Skin epidermis (tissue), 12 donors: ENCODE measurements around the gene KIAA1328.
"Not testable (repeated sequence)": the region's sequence is repeated elsewhere in the genome, so short reads cannot be mapped to it uniquely, and the experiment has no call there.

Experiments
- H3K27ac ChIP-seq, 21 experiments: fragments of 200-600 bp; sonication (generic) in 11 of 21; one replicate each; pipeline ENCODE4 v1.5.0; 2020; ENCODE audit warnings: mild to moderate bottlenecking in 3 of 21, inconsistent platforms in 2 of 21, moderate library complexity in 2 of 21
- H3K4me3 ChIP-seq, 7 experiments: fragments of 200-600 bp; sonication (generic) in 2 of 7; one replicate each; pipeline ENCODE4 v1.5.0; 2020; ENCODE audit warnings: inconsistent platforms in 2 of 7, mild to moderate bottlenecking in 2 of 7, moderate library complexity in 1 of 7

Gene KIAA1328

DNA sequence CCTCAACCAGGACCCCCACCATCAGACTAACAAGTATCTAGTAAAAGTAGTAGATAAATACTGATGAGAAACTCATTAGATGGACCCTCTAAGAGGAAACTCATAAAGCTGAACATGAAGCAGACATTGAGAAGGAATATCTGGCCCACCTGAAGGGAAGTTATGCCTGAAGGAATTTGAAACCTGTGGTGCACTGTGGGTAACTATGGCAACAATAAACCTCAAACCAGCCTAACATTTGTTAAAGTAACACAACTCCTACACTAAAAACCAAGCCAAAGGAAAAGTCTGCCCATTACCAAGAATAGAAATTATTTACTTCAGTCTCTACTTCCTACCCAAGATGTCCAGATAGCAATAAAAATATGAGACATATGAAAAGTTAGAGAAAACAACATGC lies 43.4 kb downstream of the KIAA1328 start:
- Histone ChIP-seq H3K4me3 (no peak overlapping the region), H3K27ac (no peak overlapping the region)

DNA sequence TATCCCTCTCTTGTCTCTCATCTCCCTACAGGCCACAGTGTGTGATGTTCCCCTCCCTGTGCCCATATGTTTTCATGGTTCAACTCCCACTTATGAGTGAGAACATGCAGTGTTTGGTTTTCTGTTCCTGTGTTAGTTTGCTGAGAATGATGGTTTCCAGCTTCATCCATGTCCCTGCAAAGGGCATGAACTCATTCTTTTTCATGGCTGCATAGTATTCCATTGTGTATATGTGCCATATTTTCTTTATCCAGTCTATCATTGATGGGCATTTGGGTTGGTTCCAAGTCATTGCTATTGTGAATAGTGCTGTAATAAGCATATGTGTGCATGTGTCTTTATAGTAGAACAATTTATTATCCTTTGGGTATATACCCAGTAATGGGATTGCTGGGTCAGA lies 44.9 kb downstream of the KIAA1328 start:
- H3K27ac ChIP-seq, H3K4me3 ChIP-seq: not testable (repeated sequence)

DNA sequence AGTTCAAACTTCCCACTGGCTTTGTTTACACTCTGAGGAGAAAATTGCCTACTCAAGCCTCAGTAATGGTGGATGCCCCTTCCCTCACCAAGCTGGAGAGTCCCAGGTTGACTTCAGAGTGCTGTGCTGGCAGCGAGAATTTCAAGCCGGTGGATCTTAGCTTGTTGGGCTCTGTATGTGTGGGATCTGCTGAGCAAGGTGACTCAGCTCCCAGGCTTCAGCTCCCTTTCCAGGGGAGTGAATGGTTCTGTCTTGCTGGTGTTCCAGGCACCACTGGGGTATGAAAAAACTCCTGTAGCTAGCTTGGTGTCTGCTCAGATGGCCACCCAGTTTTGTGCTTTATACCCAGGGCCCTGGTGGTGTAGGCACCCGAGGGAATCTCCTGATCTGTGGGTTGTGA lies 50.9 kb downstream of the KIAA1328 start:
- H3K4me3 ChIP-seq, H3K27ac ChIP-seq: not testable (repeated sequence)

DNA sequence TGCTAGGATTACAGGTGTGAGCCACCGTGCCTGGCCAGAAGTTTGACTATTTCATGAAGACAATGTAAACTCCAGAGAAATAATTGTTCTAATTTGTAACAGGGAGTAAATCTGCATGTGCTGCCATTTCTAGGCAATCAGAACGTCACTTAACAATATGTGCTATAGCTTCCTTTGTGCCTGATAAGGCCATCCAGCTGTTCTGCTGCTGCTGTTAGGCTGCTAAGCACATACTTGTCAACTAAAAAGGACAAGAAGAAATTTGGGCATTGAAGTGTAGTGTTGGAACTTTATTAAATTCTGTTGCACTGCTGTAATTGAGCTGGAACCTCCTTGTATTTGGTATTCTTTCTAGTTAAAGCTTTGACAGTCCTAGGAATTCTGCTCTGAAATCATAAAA lies 57.1 kb downstream of the KIAA1328 start:
- Histone ChIP-seq H3K27ac (no peak overlapping the region), H3K4me3 (no peak overlapping the region)

DNA sequence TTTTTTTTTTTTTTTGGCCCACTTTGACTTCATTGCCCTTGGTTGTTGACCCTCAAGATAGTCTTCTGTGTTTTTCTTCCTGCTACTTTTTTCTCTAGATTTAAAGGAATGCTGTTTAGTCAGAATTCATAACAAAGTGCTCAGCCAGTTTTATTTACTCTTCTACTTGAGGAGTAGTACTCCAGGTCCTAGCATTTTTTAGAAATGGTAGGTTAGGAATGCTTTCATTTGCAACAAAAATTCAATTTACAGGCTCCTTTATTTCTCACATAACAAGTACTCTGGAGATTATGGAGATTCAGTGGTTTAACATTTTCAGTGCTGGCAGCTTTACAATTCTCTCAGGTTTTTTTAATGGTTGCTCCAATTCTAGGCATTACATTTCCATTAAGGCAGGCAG lies 58.2 kb downstream of the KIAA1328 start:
- Histone ChIP-seq H3K27ac (no peak overlapping the region), H3K4me3 (no peak overlapping the region)

DNA sequence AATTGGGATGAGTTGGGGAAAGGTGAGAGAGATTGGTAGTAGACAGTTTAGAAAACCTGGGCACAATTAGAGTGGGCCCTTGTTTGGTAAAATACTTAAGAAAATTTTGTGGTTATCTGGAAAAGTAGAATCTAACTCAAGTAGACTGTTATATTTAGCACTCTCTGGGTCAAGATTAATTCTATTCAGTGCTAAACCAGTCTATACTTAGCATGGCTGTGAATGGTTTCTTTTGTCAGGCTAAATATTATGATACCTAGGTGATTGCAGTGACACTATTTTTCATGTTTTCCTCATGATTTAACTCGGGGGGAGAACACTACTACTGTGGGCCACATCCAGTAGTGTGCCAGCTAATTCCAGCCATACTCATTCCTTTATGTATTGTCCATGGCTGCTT lies 58.9 kb downstream of the KIAA1328 start:
- H3K27ac ChIP-seq, result no peak overlapping the region

DNA sequence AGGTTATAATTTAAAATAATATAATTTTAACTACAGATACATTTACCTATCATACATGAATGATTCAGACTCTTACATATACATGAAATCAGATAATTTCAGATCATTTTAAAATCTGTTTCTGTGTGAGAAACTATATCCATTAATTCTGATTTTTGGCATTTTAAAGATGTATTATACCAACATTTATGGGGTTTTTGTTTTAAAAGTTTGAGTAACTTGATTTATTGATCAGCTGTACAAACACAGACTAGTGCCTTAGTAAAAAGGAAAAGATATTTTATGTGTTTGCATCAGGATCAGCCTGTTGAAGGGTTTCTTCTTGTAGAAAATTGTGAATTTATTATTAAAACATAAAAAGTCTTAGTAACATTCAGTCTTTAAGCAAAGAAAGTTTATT lies 59.9 kb downstream of the KIAA1328 start:
- Histone ChIP-seq H3K4me3 (no peak overlapping the region), H3K27ac (no peak overlapping the region)

More for the DNA sequence above, 58.9 kb downstream of the KIAA1328 start:
- no peak overlapping the region for H3K4me3 ChIP-seq

DNA sequence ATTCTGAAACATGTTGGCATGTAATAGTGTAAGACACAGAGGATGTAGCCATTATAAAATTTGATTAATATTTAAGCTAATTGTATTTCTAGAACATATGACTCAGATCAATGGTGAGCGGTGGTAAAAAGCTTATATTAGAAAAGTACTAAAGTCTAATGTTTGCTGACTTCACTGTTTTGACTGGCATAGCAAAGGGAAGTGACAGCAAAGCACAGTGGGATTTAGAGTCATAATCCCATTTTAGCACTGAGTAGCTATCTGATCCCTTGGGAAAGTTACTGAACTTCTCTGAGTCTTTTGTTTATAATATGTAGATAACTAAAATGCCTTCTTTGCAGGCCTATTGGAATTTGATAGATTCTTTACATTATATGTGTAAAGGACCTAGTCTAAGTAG lies 60.4 kb downstream of the KIAA1328 start:
- Histone ChIP-seq H3K4me3 (no peak overlapping the region), H3K27ac (no peak overlapping the region)

DNA sequence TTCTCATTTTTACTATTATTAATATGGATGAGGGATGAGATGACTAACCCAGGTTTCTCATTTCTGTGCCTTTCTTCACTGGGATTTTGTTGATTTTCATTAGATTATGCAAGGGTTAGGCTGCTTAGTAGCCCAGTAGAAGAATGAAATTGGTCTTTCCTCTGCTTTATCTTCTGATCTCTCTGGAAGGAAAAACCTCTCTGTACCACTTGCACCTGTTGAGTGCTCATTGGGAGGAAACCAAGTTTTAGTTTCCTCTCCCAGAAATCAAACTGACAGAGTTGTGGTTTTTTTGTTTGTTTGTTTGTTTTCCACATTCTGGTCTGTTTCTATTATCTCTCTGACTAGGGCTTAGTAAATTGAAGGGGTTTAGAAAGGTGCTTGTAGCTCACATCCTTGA lies 60.8 kb downstream of the KIAA1328 start:
- no peak overlapping the region for H3K27ac ChIP-seq
- no peak overlapping the region for H3K4me3 ChIP-seq

DNA sequence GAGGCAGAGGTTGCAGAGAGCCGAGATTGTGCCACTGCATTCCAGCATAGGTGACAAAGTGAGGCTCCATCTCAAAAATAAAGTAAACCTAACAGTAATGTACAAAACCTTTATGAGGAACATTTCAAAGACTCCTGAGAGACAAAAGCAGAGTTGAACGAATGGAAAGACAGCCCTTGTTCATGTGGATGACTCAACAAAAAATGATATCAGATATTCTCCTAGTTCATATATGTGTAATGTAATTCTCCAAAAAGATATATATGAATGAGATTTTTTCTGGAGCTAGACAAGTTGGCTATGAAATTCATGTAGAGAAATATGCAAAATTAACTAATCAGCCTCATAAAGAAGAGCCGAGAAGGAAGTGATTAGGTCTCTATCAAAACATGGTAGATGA lies 61.7 kb downstream of the KIAA1328 start:
- no peak overlapping the region for H3K27ac ChIP-seq
- no peak overlapping the region for H3K4me3 ChIP-seq

DNA sequence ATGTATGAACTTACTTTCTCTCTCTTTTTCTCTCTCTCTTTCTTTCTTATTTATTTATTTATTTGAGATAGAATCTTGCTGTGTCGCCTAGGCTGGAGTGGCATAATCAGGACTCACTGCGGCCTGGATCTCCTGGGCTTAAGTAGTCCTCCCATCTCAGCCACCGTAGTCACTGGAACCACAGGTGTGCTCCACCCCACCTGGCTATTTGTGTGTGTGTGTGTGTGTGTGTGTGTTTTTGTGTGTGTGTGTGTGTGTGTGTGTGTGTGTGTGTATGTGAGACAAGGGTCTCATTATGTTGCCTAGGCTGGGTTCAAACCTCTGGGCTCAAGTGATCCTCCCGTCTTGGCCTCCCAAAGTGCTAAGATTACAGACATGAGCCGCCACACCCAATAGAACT lies 64.3 kb downstream of the KIAA1328 start:
- no peak overlapping the region for H3K27ac ChIP-seq
- H3K4me3 ChIP-seq, result no peak overlapping the region

DNA sequence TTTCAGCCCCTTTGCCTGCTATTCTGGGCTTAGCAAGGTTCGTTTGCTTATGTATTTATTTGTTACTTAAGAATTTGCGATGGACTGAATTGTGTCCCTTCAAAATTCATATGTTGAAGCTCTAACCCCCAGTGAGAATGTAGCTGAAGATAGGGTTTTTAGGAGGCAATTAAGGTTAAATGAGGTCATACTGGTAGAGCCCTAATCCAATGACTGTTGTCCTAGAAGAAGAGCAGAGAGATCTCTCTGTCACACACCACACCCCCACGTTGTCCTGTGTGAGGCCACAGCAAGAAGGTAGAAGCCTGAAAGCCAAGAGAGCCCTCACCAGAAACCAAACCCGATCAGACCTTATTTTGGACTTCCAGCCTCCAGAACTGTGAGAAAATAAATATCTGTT lies 66.7 kb downstream of the KIAA1328 start:
- Histone ChIP-seq H3K27ac (no peak overlapping the region), H3K4me3 (no peak overlapping the region)

DNA sequence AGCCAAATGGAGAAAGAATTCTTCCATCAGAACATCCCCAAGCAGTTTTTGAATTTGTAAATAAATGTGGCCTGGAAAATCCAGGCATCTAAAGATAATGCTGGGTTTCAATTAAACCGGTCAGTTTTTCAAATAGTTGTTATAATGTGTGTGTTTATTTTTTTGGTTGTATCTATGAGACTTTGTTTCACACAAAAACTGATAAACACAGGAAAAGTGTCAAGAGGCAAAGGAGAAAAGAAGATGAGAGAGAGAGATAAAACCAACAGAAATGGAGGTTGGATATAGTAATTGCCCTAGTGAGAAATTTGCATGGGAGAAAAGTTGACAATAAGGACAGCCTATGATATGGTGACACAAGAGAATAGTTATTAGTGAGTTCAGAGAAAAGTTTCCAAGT lies 68.3 kb downstream of the KIAA1328 start:
- no peak overlapping the region for H3K27ac ChIP-seq
- H3K4me3 ChIP-seq, result no peak overlapping the region

DNA sequence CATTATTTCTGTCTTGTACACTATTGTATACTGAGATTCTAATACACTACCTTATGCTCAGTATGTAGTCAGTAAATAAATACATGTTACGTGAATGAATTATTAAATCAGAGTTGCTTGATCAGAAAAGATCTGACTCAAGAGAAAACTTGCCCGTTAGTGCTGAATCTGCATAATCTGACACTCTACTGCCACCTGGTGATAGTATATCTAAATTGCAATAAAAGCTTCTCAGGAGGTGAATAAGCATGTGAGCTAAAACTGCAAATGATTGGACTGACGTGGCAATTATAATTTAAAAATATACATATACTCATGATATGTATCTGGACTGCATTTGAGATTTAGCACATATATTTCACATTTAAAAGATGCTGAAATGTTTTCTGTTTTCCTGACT lies 70.4 kb downstream of the KIAA1328 start:
- H3K4me3 ChIP-seq, result no peak overlapping the region
- no peak overlapping the region for H3K27ac ChIP-seq

DNA sequence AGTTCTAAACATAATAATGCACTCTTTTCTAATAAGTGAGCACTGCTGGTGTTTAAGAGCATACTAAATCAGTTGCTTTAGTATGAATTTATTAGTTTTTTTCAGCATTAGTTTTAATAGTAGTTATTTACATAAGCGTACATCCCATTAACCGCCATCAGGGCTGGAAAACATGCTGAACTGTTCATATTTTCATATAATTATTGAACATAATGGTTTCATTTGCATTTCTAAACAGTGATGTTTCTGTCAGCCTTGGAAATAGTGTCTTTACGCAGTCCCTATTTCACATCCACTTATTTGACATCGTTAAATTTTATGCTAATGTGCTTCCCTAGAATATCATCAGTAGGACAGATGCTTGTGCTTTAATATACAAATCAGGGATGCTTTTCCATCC lies 71.5 kb downstream of the KIAA1328 start:
- Histone ChIP-seq H3K4me3 (no peak overlapping the region), H3K27ac (no peak overlapping the region)

DNA sequence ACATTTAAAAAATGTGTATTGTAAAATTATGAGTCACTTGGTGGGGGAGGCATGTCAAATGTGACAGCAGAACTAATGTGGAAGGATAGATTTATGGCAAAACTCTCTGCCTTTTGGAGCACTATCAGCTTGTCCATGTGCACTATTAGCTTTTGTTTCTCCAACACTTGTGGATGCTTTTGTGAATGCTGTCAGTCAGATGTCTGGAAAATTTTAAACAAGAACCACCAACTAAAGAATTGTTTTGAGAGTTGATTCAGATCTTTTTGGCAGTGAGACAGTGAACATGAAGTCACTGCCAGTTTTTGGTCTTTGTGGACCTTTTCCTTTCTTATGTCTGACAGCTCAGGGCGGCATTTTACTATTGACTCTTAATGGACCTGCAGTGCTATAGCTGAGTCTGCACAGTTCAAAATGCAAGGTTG lies 72.4 kb downstream of the KIAA1328 start:
- Histone ChIP-seq H3K27ac (no peak overlapping the region), H3K4me3 (no peak overlapping the region)

DNA sequence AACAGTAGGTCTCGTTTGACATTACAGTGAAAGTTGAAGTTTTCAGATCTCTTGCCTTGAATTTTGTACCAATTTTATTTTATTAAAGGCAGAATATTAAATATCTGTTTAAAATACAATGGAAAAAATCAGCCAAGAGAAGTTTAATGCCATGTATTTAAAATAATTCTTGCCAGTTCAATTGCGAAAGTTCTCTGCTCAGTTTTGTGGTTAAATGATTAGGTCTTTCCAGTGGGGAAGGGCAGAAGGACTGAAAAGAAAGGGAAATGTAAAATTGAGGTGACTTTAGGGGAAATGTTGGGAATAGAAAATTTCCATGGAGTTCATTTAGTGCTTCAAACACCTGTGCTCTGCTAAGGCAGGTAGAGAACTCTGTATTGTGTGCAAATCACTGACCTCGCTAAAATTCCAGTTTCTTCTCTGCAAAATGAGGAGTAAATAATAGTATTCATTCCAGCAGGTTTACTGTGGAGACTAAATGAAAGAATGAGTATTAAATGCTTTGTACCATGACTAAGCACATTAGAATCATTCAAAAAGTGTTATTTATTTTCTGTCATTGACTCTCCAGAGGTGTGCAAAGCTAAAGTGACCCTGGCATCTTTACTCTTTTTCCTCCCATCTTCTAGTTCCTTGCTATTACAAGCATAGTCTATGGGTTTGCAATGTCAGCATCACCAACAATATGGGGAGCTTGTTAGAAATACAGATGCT lies 74.4 kb downstream of the KIAA1328 start:
- Histone ChIP-seq H3K27ac (no peak overlapping the region), H3K4me3 (no peak overlapping the region)

DNA sequence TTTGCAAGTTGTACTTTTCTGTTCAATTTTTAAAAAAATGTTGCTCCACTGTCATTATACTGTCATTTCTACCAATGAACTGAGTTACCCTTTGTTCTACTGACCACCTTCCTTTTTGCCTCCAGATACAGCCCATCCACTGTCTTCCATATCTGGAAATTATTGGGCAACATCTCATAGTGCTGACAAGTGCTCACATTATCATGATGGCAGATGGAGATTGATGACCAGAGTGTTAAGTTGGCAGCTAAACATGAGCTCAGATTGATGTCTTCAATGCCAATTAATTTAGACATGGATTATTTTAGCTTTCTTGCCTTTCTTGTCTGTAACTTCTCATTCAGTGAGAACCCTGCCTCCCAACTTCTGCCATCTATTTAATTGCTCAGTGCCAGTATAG lies 76.6 kb downstream of the KIAA1328 start:
- no peak overlapping the region for H3K4me3 ChIP-seq

DNA sequence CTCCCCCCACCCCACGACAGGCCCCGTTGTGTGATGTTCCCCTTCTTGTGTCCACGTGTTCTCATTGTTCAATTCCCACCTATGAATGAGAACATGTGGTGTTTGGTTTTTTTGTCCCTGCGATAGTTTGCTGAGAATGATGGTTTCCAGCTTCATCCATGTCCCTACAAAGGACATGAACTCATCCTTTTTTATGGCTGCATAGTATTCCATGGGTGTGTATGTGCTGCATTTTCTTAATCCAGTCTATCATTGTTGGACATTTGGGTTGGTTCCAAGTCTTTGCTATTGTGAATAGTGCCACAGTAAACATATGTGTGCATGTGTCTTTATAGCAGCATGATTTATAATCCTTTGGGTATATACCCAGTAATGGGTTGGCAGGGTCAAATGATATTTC lies 80.4 kb downstream of the KIAA1328 start:
- H3K27ac ChIP-seq, H3K4me3 ChIP-seq: not testable (repeated sequence)

More for the DNA sequence above, 76.6 kb downstream of the KIAA1328 start:
- H3K27ac ChIP-seq, result no peak overlapping the region

DNA sequence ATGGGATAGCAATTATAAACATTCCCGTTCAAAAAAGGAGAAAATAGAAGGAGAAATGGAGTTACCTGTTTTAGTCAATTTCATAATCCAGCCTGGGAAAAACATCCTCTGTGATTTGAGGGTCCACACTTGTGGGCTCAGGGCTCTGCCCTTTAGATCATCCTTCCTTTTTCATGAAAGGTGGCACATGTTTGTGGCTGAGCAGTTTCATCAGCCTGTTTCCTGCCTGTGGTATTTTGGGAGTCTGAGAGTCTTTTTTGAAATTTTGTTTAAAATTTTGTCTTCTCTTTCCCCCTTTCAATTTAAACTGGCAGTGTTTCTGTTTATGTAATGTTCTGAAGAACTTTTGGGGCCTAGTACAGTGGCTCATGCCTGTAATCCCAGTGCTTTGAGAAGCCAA lies 84.0 kb downstream of the KIAA1328 start:
- Histone ChIP-seq H3K27ac (no peak overlapping the region), H3K4me3 (no peak overlapping the region)

DNA sequence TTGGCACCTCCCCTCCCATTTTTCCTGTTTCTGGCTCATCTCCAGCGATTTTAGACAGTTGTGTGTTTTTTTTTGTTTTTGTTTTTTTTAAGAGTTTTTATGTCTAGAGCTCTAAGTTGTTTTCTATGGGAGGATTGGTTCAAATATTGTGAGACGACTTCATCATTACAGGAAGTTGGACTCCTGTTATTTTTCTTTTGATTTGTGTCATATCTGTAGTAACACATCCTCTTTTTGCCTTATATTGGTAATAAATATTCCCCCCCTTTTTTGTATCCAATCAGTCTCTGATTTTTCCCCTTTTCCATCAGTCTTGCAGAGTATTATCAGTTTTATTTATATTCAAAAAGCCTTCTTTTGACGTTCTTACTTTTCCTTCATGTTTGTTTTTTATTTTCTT lies 89.0 kb downstream of the KIAA1328 start:
- Histone ChIP-seq H3K4me3 (no peak overlapping the region), H3K27ac (no peak overlapping the region)

DNA sequence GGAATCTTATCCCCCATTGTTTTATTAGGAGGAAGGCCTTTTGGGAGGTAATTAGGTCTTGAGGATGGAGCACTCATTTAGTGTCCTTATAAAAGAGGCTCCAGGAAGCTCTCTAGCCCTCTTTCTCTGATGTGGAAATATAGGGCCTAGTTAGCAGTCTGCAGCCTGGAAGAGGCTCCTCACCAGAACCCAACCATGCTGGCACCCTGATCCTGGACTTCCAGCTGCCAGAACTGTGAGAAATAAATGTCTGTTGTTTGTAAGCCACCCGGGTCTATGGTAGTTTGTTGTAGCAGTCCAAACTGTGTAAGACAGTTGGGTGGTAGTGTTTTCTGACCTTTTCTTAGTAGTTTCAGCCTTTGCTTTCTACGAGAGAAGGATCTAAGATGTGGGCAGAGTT lies 100.7 kb downstream of the KIAA1328 start:
- no peak overlapping the region for H3K27ac ChIP-seq

More for the DNA sequence above, 100.7 kb downstream of the KIAA1328 start:
- no peak overlapping the region for H3K4me3 ChIP-seq
